HL-60 (cell line): ENCODE measurements around the gene ZNF419.
"Not testable (repeated sequence)": the region's sequence is repeated elsewhere in the genome, so short reads cannot be mapped to it uniquely, and the experiment has no call there.

ENCODE experiments used
- GABPA ChIP-seq: IDR thresholded peaks from 2 replicates; pipeline ENCODE4 v1.6.1; 2012; ENCODE audit warnings: low read depth
- POLR2AphosphoS5 ChIP-seq: IDR thresholded peaks from 2 replicates; pipeline ENCODE4 v1.6.1; 2012; ENCODE audit warnings: low read depth
- TF ChIP-seq, protein P1 (sequence below): IDR thresholded peaks from one replicate; pipeline ENCODE4 v1.5.1; 2011; ENCODE audit warnings: low read length, control low read depth, inconsistent platforms; ENCODE audit not compliant: insufficient read depth

DNA sequence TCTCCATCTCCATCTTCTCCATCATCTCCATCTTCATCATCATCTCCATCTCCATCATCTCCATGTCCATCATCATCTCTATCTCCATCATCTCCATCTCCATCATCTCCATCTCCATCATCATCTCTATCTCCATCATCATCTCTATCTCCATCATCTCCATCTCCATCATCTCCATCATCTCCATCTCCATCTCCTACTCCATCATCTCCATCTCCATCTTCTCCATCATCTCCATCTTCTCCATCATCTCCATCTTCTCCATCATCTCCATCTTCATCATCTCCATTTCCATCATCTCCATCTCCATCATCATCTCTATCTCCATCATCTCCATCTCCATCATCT is 11.8 kb downstream of the ZNF419 start:
- TF ChIP-seq, protein P1, sequence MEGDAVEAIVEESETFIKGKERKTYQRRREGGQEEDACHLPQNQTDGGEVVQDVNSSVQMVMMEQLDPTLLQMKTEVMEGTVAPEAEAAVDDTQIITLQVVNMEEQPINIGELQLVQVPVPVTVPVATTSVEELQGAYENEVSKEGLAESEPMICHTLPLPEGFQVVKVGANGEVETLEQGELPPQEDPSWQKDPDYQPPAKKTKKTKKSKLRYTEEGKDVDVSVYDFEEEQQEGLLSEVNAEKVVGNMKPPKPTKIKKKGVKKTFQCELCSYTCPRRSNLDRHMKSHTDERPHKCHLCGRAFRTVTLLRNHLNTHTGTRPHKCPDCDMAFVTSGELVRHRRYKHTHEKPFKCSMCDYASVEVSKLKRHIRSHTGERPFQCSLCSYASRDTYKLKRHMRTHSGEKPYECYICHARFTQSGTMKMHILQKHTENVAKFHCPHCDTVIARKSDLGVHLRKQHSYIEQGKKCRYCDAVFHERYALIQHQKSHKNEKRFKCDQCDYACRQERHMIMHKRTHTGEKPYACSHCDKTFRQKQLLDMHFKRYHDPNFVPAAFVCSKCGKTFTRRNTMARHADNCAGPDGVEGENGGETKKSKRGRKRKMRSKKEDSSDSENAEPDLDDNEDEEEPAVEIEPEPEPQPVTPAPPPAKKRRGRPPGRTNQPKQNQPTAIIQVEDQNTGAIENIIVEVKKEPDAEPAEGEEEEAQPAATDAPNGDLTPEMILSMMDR, result not testable (repeated sequence)
- TF ChIP-seq POLR2AphosphoS5, GABPA: not testable (repeated sequence)
